Thoracic aorta (tissue), 2 donors: ENCODE measurements around the gene GUCD1. TPM values are rescaled to one million over a fixed set of nuclear protein-coding genes. Genes with fewer than 3 reads are reported as not detected.

Experiments used
- ATAC-seq: fragments of 150-250 bp; one replicate; pipeline ENCODE4 v1.8.0; 2017; ENCODE audit warnings: low read depth; ENCODE audit not compliant: insufficient number of reproducible peaks, low FRiP score
- DNase-seq: peaks from one replicate; pipeline ENCODE4 v3.0.0-alpha.2; 2020; ENCODE audit warnings: low spot score
- H3K27ac ChIP-seq, 2 donors: fragments of 200-600 bp; sonication (generic); 1 replicate in 1 of 2; 2 replicates in 1 of 2; pipeline ENCODE4 v1.5.1; 2016; ENCODE audit warnings: mild to moderate bottlenecking in 2 of 2, moderate library complexity in 2 of 2
- H3K27me3 ChIP-seq: fragments of 200-600 bp; sonication (generic); replicated peaks from 2 replicates; pipeline ENCODE4 v1.6.0; 2016; ENCODE audit warnings: mild to moderate bottlenecking; ENCODE audit not compliant: insufficient read depth
- H3K36me3 ChIP-seq: fragments of 200-600 bp; sonication (generic); one replicate; pipeline ENCODE4 v1.5.1; 2016
- H3K4me1 ChIP-seq, 2 donors: fragments of 200-600 bp; sonication (generic); 1 replicate in 1 of 2; 2 replicates in 1 of 2; pipeline versions ENCODE4 v1.5.1 to v1.6.0; 2016; ENCODE audit warnings: low read depth in 2 of 2, mild to moderate bottlenecking in 1 of 2; ENCODE audit not compliant: control insufficient read depth in 1 of 2
- H3K4me3 ChIP-seq: fragments of 200-600 bp; sonication (generic); 2 replicates; pipeline ENCODE4 v1.5.1; 2016; ENCODE audit warnings: mild to moderate bottlenecking
- H3K9me3 ChIP-seq: fragments of 200-600 bp; sonication (generic); 2 replicates; pipeline ENCODE4 v1.5.1; 2016
- CTCF ChIP-seq: fragments of 200-600 bp; sonication (generic); IDR thresholded peaks from one replicate; pipeline ENCODE4 v1.5.1; 2019; ENCODE audit warnings: antibody characterized with exemption
- total RNA-seq, 2 donors: library from RNA; depleted of rRNA; stranded (reverse); fragments of >200 nt; gene quantifications; one replicate each; pipeline versions ENCODE4 v1.1.0 to v1.2.3, GENCODE V29; 2016

Gene GUCD1
- total RNA-seq, 2 donors from 2014 or later, result 81.9 to 83.4 TPM

DNA sequence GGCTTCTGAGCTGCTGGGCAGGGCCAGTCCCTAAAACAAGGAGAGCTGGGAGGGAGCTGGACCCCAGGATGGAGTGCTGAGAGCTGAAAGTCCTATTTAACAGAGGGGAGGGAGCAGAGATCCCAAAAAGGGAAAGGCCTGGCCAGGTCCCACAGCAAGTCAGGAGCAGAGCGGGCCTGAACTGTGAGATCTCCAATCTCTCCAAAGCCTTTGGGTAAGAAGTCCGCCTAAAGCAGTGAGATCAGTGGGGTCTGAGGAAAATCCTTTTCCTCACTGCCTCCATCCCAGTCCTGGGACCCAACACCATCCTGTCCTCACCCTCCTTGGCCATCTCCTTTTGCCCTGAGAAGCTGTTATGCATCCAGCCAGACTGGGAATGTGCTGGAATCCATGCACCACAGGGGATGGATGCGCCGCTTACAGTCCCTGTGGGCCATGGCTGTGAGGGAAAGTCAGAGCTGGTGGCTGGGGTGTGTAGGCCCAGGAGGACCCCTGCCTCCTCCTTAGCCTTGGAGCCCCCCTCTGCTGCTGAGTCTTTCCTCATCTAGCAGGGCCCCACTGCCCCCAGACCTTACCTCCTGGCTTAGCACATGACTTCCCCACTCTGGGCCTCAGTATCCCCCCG, 29.3 kb upstream of the GUCD1 start:
- peak overlapping the region; percentile 75 to 81 for H3K27ac ChIP-seq
- ATAC-seq (no peak), DNase-seq (no peak)
- H3K9me3 ChIP-seq, result no peaks in the 10 kb centered on the region
- peaks cover 14% of the 10 kb centered on the region for H3K36me3 ChIP-seq
- H3K27me3 ChIP-seq, result no peaks in the 10 kb centered on the region
- TF ChIP-seq CTCF, result no peak
- H3K4me3 ChIP-seq, result peak overlapping the region; percentile 55
- peaks cover 10 to 25% of the 10 kb centered on the region in 2 donors for H3K4me1 ChIP-seq

DNA sequence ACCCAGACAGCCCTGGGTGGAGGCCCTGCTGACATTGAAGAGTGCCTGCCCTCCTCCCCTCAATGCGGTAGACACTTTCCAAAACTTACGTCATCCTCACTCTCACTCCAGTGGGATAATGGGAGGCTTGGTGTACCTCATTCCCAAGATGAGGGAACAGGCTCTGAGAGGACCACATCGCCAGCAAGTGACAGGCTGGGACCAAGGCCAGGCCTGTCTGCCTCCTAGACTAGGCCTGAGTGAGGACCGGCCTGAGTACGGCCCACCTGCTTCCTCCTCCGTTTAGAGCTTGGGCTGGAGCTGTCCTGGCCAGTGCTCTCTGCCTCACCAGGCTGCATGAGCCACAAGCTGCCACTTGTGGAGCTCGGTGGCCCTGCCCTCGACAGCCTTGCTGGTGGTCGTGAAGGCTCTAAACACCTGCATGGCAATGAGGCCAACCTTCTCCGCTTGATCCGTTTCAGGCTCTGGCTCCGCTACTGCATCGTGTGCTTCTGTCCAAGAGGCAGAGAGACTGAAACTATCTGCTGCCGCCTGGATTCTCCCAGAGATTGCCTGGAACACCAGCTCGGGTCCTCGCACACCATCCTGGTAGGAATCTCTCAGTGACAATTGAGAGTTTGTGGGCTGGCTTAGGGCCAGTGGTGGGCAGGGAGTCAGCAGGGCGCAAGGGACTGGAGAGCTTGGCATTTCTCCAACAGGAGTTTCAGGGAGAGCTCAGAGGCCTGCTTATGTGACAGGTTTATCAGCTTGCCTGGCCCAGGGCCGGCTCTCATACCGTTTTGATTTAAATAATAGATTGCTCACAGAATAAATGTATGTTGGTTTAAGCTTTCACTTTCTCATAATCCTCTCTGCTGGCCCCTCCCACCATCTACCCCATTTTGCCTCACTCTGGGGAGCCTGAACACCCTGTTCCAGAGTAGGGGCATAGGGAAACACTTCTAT, 28.6 kb upstream of the GUCD1 start:
- Histone ChIP-seq H3K4me1 (peaks cover 10 to 25% of the 10 kb centered on the region in 2 donors), H3K27ac (peak overlapping the region; percentile 75 to 81)

GRCh38 chr22:24582056-24582814, 27.3 kb upstream of the GUCD1 start:
- Histone ChIP-seq H3K27ac (no peak overlapping the region), H3K27me3 (no peaks in the 10 kb centered on the region), H3K36me3 (peaks cover 3% of the 10 kb centered on the region), H3K4me1 (peaks cover 10 to 25% of the 10 kb centered on the region in 2 donors), H3K9me3 (no peaks in the 10 kb centered on the region), H3K4me3 (no peak overlapping the region)
- DNase-seq (no peak), ATAC-seq (no peak)
- no peak for TF ChIP-seq CTCF

More for the DNA sequence above, 28.6 kb upstream of the GUCD1 start:
- Histone ChIP-seq H3K36me3 (peaks cover 10% of the 10 kb centered on the region), H3K27me3 (no peaks in the 10 kb centered on the region), H3K9me3 (no peaks in the 10 kb centered on the region), H3K4me3 (peak overlapping the region; percentile 55)
- no peak for DNase-seq
- ATAC-seq, result no peak
- no peak for TF ChIP-seq CTCF

- no peak for DNase-seq
- H3K9me3 ChIP-seq, result no peaks in the 10 kb centered on the region
- peaks cover 10 to 25% of the 10 kb centered on the region in 2 donors for H3K4me1 ChIP-seq
- no peak for ATAC-seq
- H3K36me3 ChIP-seq, result peaks cover 5% of the 10 kb centered on the region
- no peaks in the 10 kb centered on the region for H3K27me3 ChIP-seq
- no peak overlapping the region for H3K4me3 ChIP-seq
- TF ChIP-seq CTCF, result no peak
- H3K27ac ChIP-seq, result no peak overlapping the region
Measured at GRCh38 chr22:24580276-24580675, 25.3 kb upstream of the GUCD1 start.

- Histone ChIP-seq H3K9me3 (no peaks in the 10 kb centered on the region), H3K27ac (no peak overlapping the region), H3K27me3 (no peaks in the 10 kb centered on the region), H3K4me3 (no peak overlapping the region), H3K4me1 (peaks cover 10 to 16% of the 10 kb centered on the region in 2 donors), H3K36me3 (peaks cover 11% of the 10 kb centered on the region)
- TF ChIP-seq CTCF, result no peak
- ATAC-seq (no peak), DNase-seq (no peak)
Measured at GRCh38 chr22:24579258-24579601, 24.3 kb upstream of the GUCD1 start.
